HG02852 (cell line): ENCODE data around the gene ACP6.

ENCODE experiments used
- ATAC-seq: cut with Tn5 transposase; IDR thresholded peaks from one replicate; pipeline ENCODE4 v1.9.1; 2021; ENCODE audit warnings: mild to moderate bottlenecking, moderate library complexity; ENCODE audit not compliant: unreplicated experiment

The ACP6 gene

DNA sequence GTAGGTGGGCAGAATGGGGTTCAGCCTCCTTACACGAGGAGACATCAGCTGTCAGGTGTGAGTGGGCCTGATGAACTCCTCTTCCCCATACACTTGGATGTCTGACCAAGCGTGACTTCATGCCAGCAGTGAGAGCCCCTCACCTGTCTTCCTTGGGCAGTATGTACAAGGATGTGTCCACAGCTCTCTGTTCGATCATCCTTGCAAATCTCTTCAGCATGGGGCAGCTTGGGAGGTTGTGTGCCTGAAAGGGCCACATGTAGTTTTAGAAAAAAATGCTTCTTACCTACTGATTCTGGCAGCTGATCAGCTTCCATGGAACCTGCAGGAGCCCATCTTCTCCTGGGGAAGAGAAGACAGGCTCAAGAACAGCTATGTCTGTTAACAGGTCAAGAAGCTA, 18.0 kb downstream of the ACP6 start:
- no peak for ATAC-seq

DNA sequence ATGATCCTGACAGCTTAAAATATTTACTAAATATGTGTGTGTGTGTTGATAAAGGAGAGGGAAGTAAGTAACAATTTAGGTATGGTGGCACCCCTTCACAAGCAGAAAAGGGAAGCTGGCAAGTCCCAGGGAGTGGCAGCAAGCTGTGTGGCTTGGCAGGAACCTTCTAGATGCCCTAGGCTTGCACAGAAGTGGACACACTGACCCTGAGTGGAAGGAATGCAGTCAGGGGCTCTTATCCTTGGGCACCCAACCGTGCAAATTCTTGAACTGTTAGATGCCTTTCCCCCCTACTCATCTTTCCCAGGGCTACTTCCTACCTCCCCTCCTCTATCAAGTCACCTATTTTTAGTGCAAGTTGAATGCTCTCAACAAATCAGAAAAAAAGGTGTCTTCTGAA, 18.9 kb downstream of the ACP6 start:
- no peak for ATAC-seq

- no peak for ATAC-seq
Observed at GRCh38 chr1:147648933-147649332, 21.4 kb downstream of the ACP6 start.

GRCh38 chr1:147647796-147648633, 22.3 kb downstream of the ACP6 start:
- ATAC-seq = no peak

DNA sequence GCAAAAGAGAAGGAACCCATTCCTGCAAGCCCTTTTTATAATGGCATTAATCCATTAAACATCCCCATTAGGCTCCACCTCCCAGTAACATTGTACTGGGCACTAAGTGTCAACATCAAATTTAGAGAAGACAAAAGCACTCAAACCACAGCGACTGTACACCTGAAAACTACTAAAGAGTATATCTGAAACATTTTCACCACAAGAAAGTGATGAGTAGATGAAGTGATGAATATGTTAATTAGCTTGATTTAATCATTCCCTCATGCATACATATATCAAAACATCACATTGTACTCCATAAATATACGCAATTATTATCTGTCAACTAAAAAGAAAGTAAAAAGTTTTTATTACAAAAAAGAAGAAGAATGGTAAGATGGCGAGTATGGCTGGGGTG, 26.4 kb downstream of the ACP6 start:
- ATAC-seq = no peak

DNA sequence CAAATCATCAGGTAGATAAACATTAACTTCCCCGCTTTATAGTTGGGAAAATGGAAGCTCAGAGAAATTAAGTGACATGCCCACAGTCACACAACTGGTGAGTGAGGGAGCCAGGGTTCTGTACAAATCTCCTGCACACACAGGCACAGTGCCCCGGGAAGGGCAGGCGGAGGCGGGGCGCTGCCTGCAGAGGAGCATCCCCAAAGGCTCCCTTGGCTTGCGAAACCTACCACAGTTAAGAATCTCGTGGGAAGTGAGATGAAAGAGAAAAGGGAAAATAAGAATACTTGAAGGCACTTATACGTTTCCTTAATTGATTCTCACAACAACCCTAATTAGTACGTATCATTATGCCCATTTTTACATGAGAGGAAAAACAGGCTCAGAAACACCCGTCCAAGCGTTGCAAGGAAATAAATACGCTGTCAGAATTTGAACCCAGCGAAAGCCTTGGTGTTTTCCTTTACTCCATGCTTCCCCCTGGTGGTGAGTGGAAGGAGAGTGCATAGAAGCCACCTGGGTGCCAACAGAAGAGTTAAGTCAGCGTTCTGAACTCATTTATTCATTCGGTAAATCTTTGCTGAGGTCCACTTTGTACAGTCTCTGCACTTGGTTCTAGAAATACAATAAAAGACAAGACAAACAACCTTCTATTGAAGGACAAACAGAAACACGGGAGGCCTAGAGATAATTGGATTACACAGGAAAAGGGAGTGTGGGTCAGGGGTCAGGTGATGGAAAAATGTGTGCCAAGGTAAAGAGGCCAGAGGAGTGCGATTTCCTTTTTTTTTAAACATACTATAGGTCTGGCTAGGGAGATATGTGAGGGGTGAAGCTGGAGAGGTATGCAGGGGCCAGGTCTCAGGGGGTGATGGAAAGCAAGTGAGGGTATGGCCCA, 28.4 kb downstream of the ACP6 start:
- ATAC-seq = no peak

- no peak for ATAC-seq
Observed at GRCh38 chr1:147641291-147641690, 29.0 kb downstream of the ACP6 start.

- ATAC-seq = peak; percentile 98
Observed at GRCh38 chr1:147640553-147641165, 29.7 kb downstream of the ACP6 start.

DNA sequence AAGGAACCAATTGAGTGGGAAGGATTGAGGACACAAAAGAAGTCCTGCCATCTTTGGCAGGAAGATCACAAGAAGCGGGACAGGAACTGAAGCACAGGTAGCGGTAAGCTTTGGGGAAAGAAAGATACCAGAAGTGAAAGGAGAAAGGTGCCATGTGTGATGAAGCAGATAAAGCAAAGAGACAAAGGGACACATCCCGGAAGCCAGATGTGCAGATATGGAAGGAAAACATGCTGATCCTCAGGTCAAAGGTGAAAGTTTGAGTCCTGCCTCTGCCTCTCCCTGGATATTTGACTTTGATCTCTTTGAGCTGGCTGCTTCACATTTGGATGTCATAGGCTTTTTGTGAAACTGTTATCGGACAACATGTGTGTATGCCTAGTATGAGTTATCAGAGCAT, 34.0 kb downstream of the ACP6 start:
- ATAC-seq = no peak

- no peak for ATAC-seq
Observed at GRCh38 chr1:147635342-147635741, 35.0 kb downstream of the ACP6 start.

DNA sequence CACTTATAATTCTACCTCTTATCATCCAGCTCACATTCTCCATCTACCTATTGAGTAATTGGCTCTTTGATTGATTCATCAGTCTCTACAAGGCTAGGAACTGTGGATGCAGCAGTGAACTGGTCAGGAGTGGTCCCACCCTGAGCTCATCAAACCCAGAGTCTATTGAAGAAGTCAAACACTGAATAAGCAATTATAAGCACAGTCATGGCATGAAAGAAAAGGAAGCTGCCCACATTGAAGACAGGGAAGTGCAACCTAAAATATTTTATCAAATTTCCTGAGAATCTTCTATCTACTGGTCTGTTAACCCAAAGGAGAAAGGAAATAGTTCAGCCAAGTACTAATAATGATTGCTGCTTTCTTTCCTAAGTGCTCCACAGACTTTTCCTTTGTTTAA, 35.7 kb downstream of the ACP6 start:
- ATAC-seq = no peak

DNA sequence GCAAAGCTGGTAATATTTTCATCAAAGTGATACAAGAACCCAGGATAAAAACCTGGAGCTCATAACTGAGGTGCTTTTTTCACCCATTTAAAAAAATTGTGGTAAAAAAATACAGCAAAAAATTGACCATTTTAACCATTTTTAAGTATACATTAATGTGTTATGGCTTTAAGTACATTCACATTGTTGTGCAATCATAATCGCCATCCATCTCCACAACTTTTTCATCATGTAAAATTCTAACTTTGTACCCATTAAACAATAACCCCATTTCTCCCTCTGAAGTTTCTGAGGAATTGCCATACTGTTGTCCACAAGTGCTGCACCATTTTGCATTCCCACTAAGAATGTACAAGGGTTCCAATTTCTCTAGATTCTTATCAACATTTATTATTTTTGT, 36.6 kb downstream of the ACP6 start:
- no peak for ATAC-seq

- ATAC-seq = no peak
Observed at GRCh38 chr1:147631839-147632238, 38.5 kb downstream of the ACP6 start.

- no peak for ATAC-seq
Observed at GRCh38 chr1:147630447-147630846, 39.9 kb downstream of the ACP6 start.

GRCh38 chr1:147630022-147630421, 40.3 kb downstream of the ACP6 start:
- ATAC-seq = no peak

- ATAC-seq = no peak
Observed at GRCh38 chr1:147628441-147628840, 41.9 kb downstream of the ACP6 start.

- peak; percentile 59 for ATAC-seq
Observed at GRCh38 chr1:147627435-147628110, 42.8 kb downstream of the ACP6 start.

DNA sequence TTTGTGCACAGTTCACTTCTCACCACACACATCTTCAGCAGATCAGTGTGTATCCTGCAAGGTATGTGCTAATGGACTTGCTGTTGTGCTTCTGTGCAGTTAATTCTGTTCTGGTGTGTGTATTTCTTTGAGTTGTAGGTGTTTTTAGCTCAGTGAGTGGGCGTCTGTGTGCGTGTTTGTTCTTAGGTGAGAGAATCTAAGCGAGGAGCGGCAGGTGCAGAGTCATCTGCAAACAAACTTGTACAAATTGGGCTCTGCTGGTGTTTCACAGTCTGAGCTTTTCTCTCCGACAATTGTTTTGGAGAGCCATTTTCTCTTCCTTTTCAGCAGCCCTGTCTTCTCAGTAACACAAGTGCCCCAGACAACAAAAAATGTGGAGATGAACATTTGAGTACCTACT, 43.6 kb downstream of the ACP6 start:
- ATAC-seq = no peak

GRCh38 chr1:147626291-147626690, 44.0 kb downstream of the ACP6 start:
- ATAC-seq = no peak

- no peak for ATAC-seq
Observed at GRCh38 chr1:147625362-147625995, 44.8 kb downstream of the ACP6 start.

- no peak for ATAC-seq
Observed at GRCh38 chr1:147624529-147624928, 45.8 kb downstream of the ACP6 start.
